RWPE1 (cell line): ENCODE measurements around the gene ACAT1.
"Not testable (repeated sequence)": the region's sequence is repeated elsewhere in the genome, so short reads cannot be mapped to it uniquely, and the experiment has no call there.

ENCODE experiments used
- CTCF ChIA-PET: fragments of 350-600 bp; sonication (Branson Sonifier 250); formaldehyde crosslinking; extraction: SDS; loops from one replicate; lab custom pipeline; 2021; lab: Yijun Ruan, JAX
- POLR2A ChIA-PET: fragments of 400-600 bp; formaldehyde crosslinking; extraction: SDS; loops from one replicate; lab custom pipeline; 2020; ENCODE audit warnings: antibody characterized with exemption; ENCODE audit not compliant: low non-redundant PET; lab: Yijun Ruan, JAX
- DNase-seq: peaks from one replicate; pipeline ENCODE4 v3.0.0; 2012; ENCODE audit warnings: low spot score
- H3K27ac ChIP-seq: fragments of 450-650 bp; 2 replicates; pipeline ENCODE4 v1.5.1; 2017
- CTCF ChIP-seq: fragments of 450-650 bp; conservative IDR thresholded peaks from 2 replicates; pipeline ENCODE4 v1.5.1; 2017; ENCODE audit warnings: low read depth, mild to moderate bottlenecking

The ACAT1 gene

GRCh38 chr11:108101090-108101775, 20.1 kb upstream of the ACAT1 start:
- no peak for TF ChIP-seq CTCF
- H3K27ac ChIP-seq: no peak overlapping the region
- ChIA-PET CTCF (no interaction called here), POLR2A (no interaction called here)
- no peak for DNase-seq

GRCh38 chr11:108111126-108111525, 10.2 kb upstream of the ACAT1 start:
- POLR2A ChIA-PET: no interaction called here
- DNase-seq: no peak
- no peak overlapping the region for H3K27ac ChIP-seq
- CTCF ChIA-PET: interaction anchor here (0.6 kb wide), 1 partner anchor 35 kb away, joined by 3 read pairs; no protein-coding TSS in a partner anchor
- TF ChIP-seq CTCF: no peak

GRCh38 chr11:108112057-108112456, 9.3 kb upstream of the ACAT1 start:
- ChIA-PET CTCF (interaction anchor here (0.5 kb wide), 2 partner anchors 25 to 186 kb away, joined by 3 to 4 read pairs; no protein-coding TSS in a partner anchor), POLR2A (no interaction called here)
- no peak for TF ChIP-seq CTCF
- no peak for DNase-seq
- no peak overlapping the region for H3K27ac ChIP-seq

- DNase-seq: peak; percentile 72
- peak overlapping the region; percentile 33; the same call in 1 of the 2 replicates for H3K27ac ChIP-seq
- ChIA-PET POLR2A (no interaction called here), CTCF (no interaction called here)
- TF ChIP-seq CTCF: no peak
These were observed 5.7 kb upstream of the ACAT1 start for GRCh38 chr11:108115500-108116140.

- ChIA-PET CTCF (interaction anchor here (0.5 to 1.0 kb wide), 4 partner anchors 9 to 137 kb away, joined by 3 read pairs; no protein-coding TSS in a partner anchor), POLR2A (interaction anchor here (0.7 kb wide), 1 partner anchor 84 kb away, joined by 5 read pairs; no protein-coding TSS in a partner anchor)
- H3K27ac ChIP-seq: no peak overlapping the region
- peak; percentile 70 for TF ChIP-seq CTCF
- peak; percentile 44 for DNase-seq
These were observed 3.5 kb upstream of the ACAT1 start for GRCh38 chr11:108117746-108118371.

GRCh38 chr11:108120936-108121273, 462 bp upstream of the ACAT1 start:
- CTCF ChIA-PET, DNase-seq: not testable (repeated sequence)
- POLR2A ChIA-PET: interaction anchor here (0.7 kb wide), 1 partner anchor 273 kb away, joined by 3 read pairs; no protein-coding TSS in a partner anchor
- H3K27ac ChIP-seq: peak overlapping the region; percentile 87
